GM10248 (cell line): ENCODE measurements around the gene DNASE1L3.

Experiments
- CTCF ChIA-PET: fragments of 300-600 bp; sonication (Branson Sonifier 250); formaldehyde crosslinking; extraction: SDS; loops from one replicate; lab custom pipeline; 2021; ENCODE audit warnings: antibody characterized with exemption; lab: Yijun Ruan, JAX
- POLR2A ChIA-PET: fragments of 350-650 bp; sonication (Branson Sonifier 250); formaldehyde crosslinking; extraction: SDS; loops from one replicate; lab custom pipeline; 2020; ENCODE audit warnings: antibody characterized with exemption; lab: Yijun Ruan, JAX
- DNase-seq: peaks from one replicate; pipeline ENCODE4 v3.0.0; 2012; ENCODE audit errors: extremely low spot score
- CTCF ChIP-seq: IDR thresholded peaks from 2 replicates; pipeline ENCODE4 v1.5.1; 2012; ENCODE audit warnings: mild to moderate bottlenecking, low read depth; ENCODE audit errors: extremely low read depth, missing control alignments, control extremely low read depth

DNASE1L3 gene

GRCh38 chr3:58150130-58150809 lies 60.5 kb downstream of the DNASE1L3 start:
- ChIA-PET POLR2A (no interaction called here), CTCF (interaction anchor here (1.2 to 1.4 kb wide), 2 partner anchors 16 to 142 kb away, joined by 3 to 4 read pairs; partner anchors contain the start of gene FLNB)
- DNase-seq, result no peak
- TF ChIP-seq CTCF, result no peak

- no peak for TF ChIP-seq CTCF
- ChIA-PET POLR2A (no interaction called here), CTCF (interaction anchor here (2.0 kb wide), 1 partner anchor 19 kb away, joined by 6 read pairs; no protein-coding TSS in a partner anchor)
- DNase-seq, result no peak
These were observed 62.7 kb downstream of the DNASE1L3 start for GRCh38 chr3:58148049-58148448.

GRCh38 chr3:58144478-58145325 lies 66.1 kb downstream of the DNASE1L3 start:
- DNase-seq, result no peak

GRCh38 chr3:58143417-58144055 lies 67.2 kb downstream of the DNASE1L3 start:
- TF ChIP-seq CTCF, result no peak
- CTCF ChIA-PET, result interaction anchor here (1.0 to 1.8 kb wide), 4 partner anchors 17 to 181 kb away, joined by 3 to 5 read pairs (median 4); no protein-coding TSS in a partner anchor
- no peak for DNase-seq
- POLR2A ChIA-PET, result no interaction called here

More at GRCh38 chr3:58144478-58145325, 66.1 kb downstream of the DNASE1L3 start:
- POLR2A ChIA-PET, result no interaction called here
- CTCF ChIA-PET, result no interaction called here
- TF ChIP-seq CTCF, result no peak
